H9 (cell line): ENCODE measurements around the gene MSI2. TPM values are rescaled to one million over a fixed set of nuclear protein-coding genes. Genes with fewer than 3 reads are reported as not detected.
A peak's percentile ranks its signal among the peaks of the same experiment; 100 is the strongest.

Source experiments
- DNase-seq: peaks from one replicate; pipeline ENCODE4 v3.0.0-alpha.2; 2017
- H2AFZ ChIP-seq: one replicate; pipeline ENCODE4 v1.6.1; 2013; ENCODE audit warnings: mild to moderate bottlenecking, low read length, control low read depth, moderate library complexity
- H2AK5ac ChIP-seq: 2 replicates; pipeline ENCODE4 v1.6.1; 2013; ENCODE audit warnings: low read length, control low read depth, mixed read lengths; ENCODE audit not compliant: insufficient read length
- H2BK120ac ChIP-seq: one replicate; pipeline ENCODE4 v1.6.1; 2013; ENCODE audit warnings: low read depth, mild to moderate bottlenecking, low read length, control low read depth, inconsistent platforms; ENCODE audit not compliant: poor library complexity, severe bottlenecking
- H2BK12ac ChIP-seq: 2 replicates; pipeline ENCODE4 v1.6.1; 2013; ENCODE audit warnings: low read length, control low read depth, mixed read lengths, low read depth; ENCODE audit not compliant: insufficient read length
- H2BK15ac ChIP-seq: 2 replicates; pipeline ENCODE4 v1.6.1; 2013; ENCODE audit warnings: low read depth, low read length, control low read depth
- H2BK20ac ChIP-seq: one replicate; pipeline ENCODE4 v1.6.1; 2013; ENCODE audit warnings: low read depth, mild to moderate bottlenecking, low read length, control low read depth, inconsistent platforms; ENCODE audit not compliant: poor library complexity, severe bottlenecking
- H2BK5ac ChIP-seq: 2 replicates; pipeline ENCODE4 v1.6.1; 2013; ENCODE audit warnings: low read length, control low read depth, mixed read lengths; ENCODE audit not compliant: insufficient read length
- H3K14ac ChIP-seq: 2 replicates; pipeline ENCODE4 v1.6.1; 2013; ENCODE audit warnings: low read length, control low read depth; ENCODE audit not compliant: insufficient read depth
- H3K18ac ChIP-seq: 2 replicates; pipeline ENCODE4 v1.6.1; 2013; ENCODE audit warnings: low read depth, mild to moderate bottlenecking, mixed read lengths, low read length, control low read depth; ENCODE audit not compliant: insufficient read length
- H3K23ac ChIP-seq: 2 replicates; pipeline ENCODE4 v1.6.1; 2013; ENCODE audit warnings: low read length, control low read depth, mixed read lengths, low read depth; ENCODE audit not compliant: insufficient read length
- H3K23me2 ChIP-seq: 2 replicates; pipeline ENCODE4 v1.6.1; 2013; ENCODE audit warnings: low read depth, mild to moderate bottlenecking, mixed read lengths, low read length, control low read depth; ENCODE audit not compliant: insufficient read length, poor library complexity, severe bottlenecking
- H3K27ac ChIP-seq: 2 replicates; pipeline ENCODE4 v1.5.1; 2013; ENCODE audit warnings: low read length, control low read depth, mixed read lengths, low read depth; ENCODE audit not compliant: insufficient read length
- H3K27me3 ChIP-seq: 2 replicates; pipeline ENCODE4 v1.6.1; 2013; ENCODE audit warnings: low read length, control low read depth, inconsistent platforms; ENCODE audit not compliant: insufficient read depth
- H3K4ac ChIP-seq: 2 replicates; pipeline ENCODE4 v1.6.1; 2013; ENCODE audit warnings: low read depth, mild to moderate bottlenecking, control low read depth, inconsistent platforms, low read length, moderate library complexity
- H3K4me1 ChIP-seq: 2 replicates; pipeline ENCODE4 v1.6.1; 2013; ENCODE audit warnings: low read length, control low read depth, inconsistent platforms; ENCODE audit not compliant: insufficient read depth
- H3K4me2 ChIP-seq: 2 replicates; pipeline ENCODE4 v1.6.1; 2013; ENCODE audit warnings: low read length, control low read depth, mixed read lengths; ENCODE audit not compliant: insufficient read length, insufficient read depth
- H3K56ac ChIP-seq: 2 replicates; pipeline ENCODE4 v1.6.1; 2013; ENCODE audit warnings: low read depth, mild to moderate bottlenecking, mixed read lengths, low read length, control low read depth; ENCODE audit not compliant: insufficient read length
- H3K79me1 ChIP-seq: 2 replicates; pipeline ENCODE4 v1.6.1; 2013; ENCODE audit warnings: low read depth, mild to moderate bottlenecking, moderate library complexity, low read length, control low read depth, inconsistent platforms; ENCODE audit not compliant: insufficient read depth, poor library complexity, severe bottlenecking
- H3K79me2 ChIP-seq: 2 replicates; pipeline ENCODE4 v1.6.1; 2013; ENCODE audit warnings: low read length, control low read depth, inconsistent platforms; ENCODE audit not compliant: insufficient read depth
- H3K9ac ChIP-seq: 2 replicates; pipeline ENCODE4 v1.6.1; 2013; ENCODE audit warnings: low read length, control low read depth, mixed read lengths; ENCODE audit not compliant: insufficient read length; ENCODE audit errors: extremely low read depth
- H3K9me3 ChIP-seq: one replicate; pipeline ENCODE4 v1.6.1; 2013; ENCODE audit warnings: low read depth, low read length, inconsistent platforms; ENCODE audit not compliant: control insufficient read depth
- H3T11ph ChIP-seq: one replicate; pipeline ENCODE4 v1.6.1; 2013; ENCODE audit warnings: mild to moderate bottlenecking, low read length, control low read depth, inconsistent platforms
- H4K20me1 ChIP-seq: one replicate; pipeline ENCODE4 v1.6.1; 2013; ENCODE audit not compliant: control insufficient read depth, insufficient read length, insufficient read depth
- H4K5ac ChIP-seq: 2 replicates; pipeline ENCODE4 v1.6.1; 2013; ENCODE audit warnings: low read depth, mild to moderate bottlenecking, mixed read lengths, low read length, control low read depth; ENCODE audit not compliant: insufficient read length
- H4K8ac ChIP-seq: replicated peaks from 2 replicates; pipeline ENCODE4 v1.6.1; 2013; ENCODE audit warnings: low read length, control low read depth, mixed read lengths, low read depth; ENCODE audit not compliant: insufficient read length
- H4K91ac ChIP-seq: 2 replicates; pipeline ENCODE4 v1.6.1; 2013; ENCODE audit warnings: low read depth, mild to moderate bottlenecking, moderate library complexity, mixed read lengths, low read length, control low read depth; ENCODE audit not compliant: insufficient read length
- H3K27ac Mint-ChIP-seq, 3 experiments: 2 replicates in 2 of 3; 3 replicates in 1 of 3; pipeline ENCODE4 v1.8.0; 2020 to 2021; ENCODE audit warnings: mixed read lengths in 3 of 3, mild to moderate bottlenecking in 1 of 3, moderate library complexity in 1 of 3
- H3K27me3 Mint-ChIP-seq: 2 replicates; pipeline ENCODE4 v1.8.0; 2021; ENCODE audit warnings: low read depth, mild to moderate bottlenecking, moderate library complexity, mixed read lengths
- H3K36me3 Mint-ChIP-seq, 3 experiments: 2 replicates in 2 of 3; 3 replicates in 1 of 3; pipeline ENCODE4 v1.8.0; 2020 to 2021; ENCODE audit warnings: low read depth in 3 of 3, mixed read lengths in 3 of 3; ENCODE audit not compliant: insufficient read depth in 1 of 3
- H3K4me1 Mint-ChIP-seq, 2 experiments: 2 replicates each; pipeline ENCODE4 v1.8.0; 2020; ENCODE audit warnings: mixed read lengths in 2 of 2
- H3K4me3 Mint-ChIP-seq, 2 experiments: 2 replicates in 1 of 2; 3 replicates in 1 of 2; pipeline ENCODE4 v1.8.0; 2020 to 2021; ENCODE audit warnings: mild to moderate bottlenecking in 2 of 2, mixed read lengths in 2 of 2, moderate library complexity in 1 of 2
- H3K9me3 Mint-ChIP-seq, 2 experiments: 2 replicates in 1 of 2; 3 replicates in 1 of 2; pipeline ENCODE4 v1.8.0; 2020; ENCODE audit warnings: mild to moderate bottlenecking in 2 of 2, mixed read lengths in 2 of 2, moderate library complexity in 1 of 2
- CTCF ChIP-seq: fragments of 200-600 bp; sonication (generic); conservative IDR thresholded peaks from 3 replicates; pipeline ENCODE4 v1.8.0; 2021; ENCODE audit warnings: antibody characterized with exemption, mild to moderate bottlenecking
- WGBS: extraction: QIAGEN DNeasy Blood & Tissue Kit; methylation state at CpG from one replicate; pipeline ENCODE4 v1.1.7; 2013; ENCODE audit warnings: missing lambda C conversion rate, low lambda C conversion rate, mixed read lengths; ENCODE audit not compliant: insufficient read length; ENCODE audit errors: extremely low coverage; 5-methylcytosine and 5-hydroxymethylcytosine counted together
- total RNA-seq: library from RNA; stranded (reverse); gene quantifications from 2 replicates; pipeline ENCODE4 v1.2.1, GENCODE V29; 2021

MSI2 gene
- total RNA-seq, 1 experiment from 2014 or later = 98.5 TPM

GRCh38 chr17:57632294-57632693, 376.0 kb downstream of the MSI2 start:
- no peak overlapping the region for H3K4me2 ChIP-seq
- no peak overlapping the region for H2BK20ac ChIP-seq
- H3K14ac ChIP-seq = no peak overlapping the region
- H4K5ac ChIP-seq = no peak overlapping the region
- no peaks in the 10 kb centered on the region for H3K79me2 ChIP-seq
- H3K23ac ChIP-seq = no peak overlapping the region
- H2BK5ac ChIP-seq = no peak overlapping the region
- Mint-ChIP-seq H3K27ac (peak overlapping the region in 1 of 3 experiments; percentile 21; a peak in 1 of 7 replicates), H3K36me3 (peaks cover 16 to 43% (median 34%) of the 10 kb centered on the region in 3 experiments), H3K9me3 (no peaks in the 10 kb centered on the region), H3K4me1 (peaks cover 15 to 17% of the 10 kb centered on the region in 2 experiments), H3K27me3 (no peaks in the 10 kb centered on the region), H3K4me3 (no peak overlapping the region)
- no peak overlapping the region for H2BK120ac ChIP-seq
- no peak for DNase-seq
- no peaks in the 10 kb centered on the region for H3K9me3 ChIP-seq
- no peaks in the 10 kb centered on the region for H3K79me1 ChIP-seq
- H2AK5ac ChIP-seq = no peak overlapping the region
- no peak overlapping the region for H3K27ac ChIP-seq
- no peak overlapping the region for H2AFZ ChIP-seq
- no CpG with 5 or more reads among the region's 5 CpGs for WGBS
- TF ChIP-seq CTCF = no peak
- H3K18ac ChIP-seq = no peak overlapping the region
- no peak overlapping the region for H4K8ac ChIP-seq
- no peak overlapping the region for H3K56ac ChIP-seq
- H3K23me2 ChIP-seq = no peaks in the 10 kb centered on the region
- H3K4me1 ChIP-seq = no peaks in the 10 kb centered on the region
- H3K9ac ChIP-seq = no peak overlapping the region
- no peak overlapping the region for H3T11ph ChIP-seq
- H3K4ac ChIP-seq = no peak overlapping the region
- no peaks in the 10 kb centered on the region for H4K20me1 ChIP-seq
- H2BK12ac ChIP-seq = no peak overlapping the region
- H2BK15ac ChIP-seq = no peak overlapping the region
- H3K27me3 ChIP-seq = no peaks in the 10 kb centered on the region
- no peak overlapping the region for H4K91ac ChIP-seq
